Superior temporal gyrus (tissue), 1 donor: ENCODE measurements around the gene KSR2.
A peak's percentile ranks its signal among the peaks of the same experiment; 100 is the strongest.
"Not testable (repeated sequence)": the region's sequence is repeated elsewhere in the genome, so short reads cannot be mapped to it uniquely, and the experiment has no call there.

Source experiments
- DNase-seq: peaks from one replicate; pipeline ENCODE4 v3.0.0-alpha.2; 2016; ENCODE audit errors: extremely low spot score

The KSR2 gene

GRCh38 chr12:117892441-117892840, 76.3 kb downstream of the KSR2 start:
- no peak for DNase-seq

- not testable (repeated sequence) for DNase-seq
Measured at GRCh38 chr12:117891265-117891664, 77.5 kb downstream of the KSR2 start.

GRCh38 chr12:117890644-117891043, 78.1 kb downstream of the KSR2 start:
- DNase-seq = no peak

GRCh38 chr12:117890137-117890536, 78.7 kb downstream of the KSR2 start:
- no peak for DNase-seq

GRCh38 chr12:117889098-117889497, 79.7 kb downstream of the KSR2 start:
- DNase-seq = no peak

- DNase-seq = no peak
Measured at GRCh38 chr12:117885211-117885610, 83.6 kb downstream of the KSR2 start.

- DNase-seq = peak; percentile 40
Measured at GRCh38 chr12:117884161-117884560, 84.6 kb downstream of the KSR2 start.

- no peak for DNase-seq
Measured at GRCh38 chr12:117882603-117883184, 86.1 kb downstream of the KSR2 start.

- DNase-seq = no peak
Measured at GRCh38 chr12:117882181-117882580, 86.6 kb downstream of the KSR2 start.

- no peak for DNase-seq
Measured at GRCh38 chr12:117881517-117881916, 87.3 kb downstream of the KSR2 start.

GRCh38 chr12:117878605-117879004, 90.2 kb downstream of the KSR2 start:
- DNase-seq = no peak

GRCh38 chr12:117876436-117876816, 92.4 kb downstream of the KSR2 start:
- no peak for DNase-seq

GRCh38 chr12:117875744-117876435, 92.9 kb downstream of the KSR2 start:
- DNase-seq = peak; percentile 21

GRCh38 chr12:117874842-117875434, 93.9 kb downstream of the KSR2 start:
- DNase-seq = peak; percentile 86

- DNase-seq = not testable (repeated sequence)
Measured at GRCh38 chr12:117874198-117874597, 94.6 kb downstream of the KSR2 start.

GRCh38 chr12:117872546-117873169, 96.1 kb downstream of the KSR2 start:
- DNase-seq = peak; percentile 76

GRCh38 chr12:117869551-117869950, 99.2 kb downstream of the KSR2 start:
- no peak for DNase-seq

GRCh38 chr12:117867348-117867747, 101.4 kb downstream of the KSR2 start:
- DNase-seq = no peak

GRCh38 chr12:117865505-117865904, 103.3 kb downstream of the KSR2 start:
- no peak for DNase-seq

GRCh38 chr12:117863002-117863709, 105.6 kb downstream of the KSR2 start:
- DNase-seq = peak; percentile 15

GRCh38 chr12:117861691-117862090, 107.1 kb downstream of the KSR2 start:
- no peak for DNase-seq

- not testable (repeated sequence) for DNase-seq
Measured at GRCh38 chr12:117860787-117861290, 108.0 kb downstream of the KSR2 start.
